Neural progenitor cell (in vitro differentiated cells): ENCODE measurements around the gene COL20A1. TPM values are rescaled to one million over a fixed set of nuclear protein-coding genes. Genes with fewer than 3 reads are reported as not detected.

Experiments used
- DNase-seq: peaks from one replicate; pipeline ENCODE4 v3.0.0-alpha.2; 2016; ENCODE audit warnings: low spot score
- H2AFZ ChIP-seq: fragments of 200-600 bp; sonication (generic); replicated peaks from 2 replicates; pipeline ENCODE4 v1.6.1; 2016; ENCODE audit warnings: antibody characterized with exemption
- H3F3A ChIP-seq: fragments of 200-600 bp; sonication (generic); 2 replicates; pipeline ENCODE4 v1.6.1; 2016; ENCODE audit warnings: antibody characterized with exemption, low read depth
- H3K27ac ChIP-seq: fragments of 200-600 bp; sonication (generic); 2 replicates; pipeline ENCODE4 v1.5.1; 2016; ENCODE audit warnings: mild to moderate bottlenecking
- H3K27me3 ChIP-seq: fragments of 200-600 bp; sonication (generic); 2 replicates; pipeline ENCODE4 v1.6.1; 2016; ENCODE audit warnings: mild to moderate bottlenecking, moderate library complexity
- H3K36me3 ChIP-seq: fragments of 200-600 bp; sonication (generic); 2 replicates; pipeline ENCODE4 v1.5.1; 2016
- H3K4me1 ChIP-seq: fragments of 200-600 bp; sonication (generic); 2 replicates; pipeline ENCODE4 v1.6.1; 2016; ENCODE audit warnings: mixed run types
- H3K4me2 ChIP-seq: fragments of 200-600 bp; sonication (generic); 2 replicates; pipeline ENCODE4 v1.6.1; 2016
- H3K4me3 ChIP-seq: fragments of 200-600 bp; sonication (generic); 2 replicates; pipeline ENCODE4 v1.5.1; 2016
- H3K79me2 ChIP-seq: fragments of 200-600 bp; sonication (generic); 2 replicates; pipeline ENCODE4 v1.6.1; 2016; ENCODE audit warnings: low read depth
- H3K9ac ChIP-seq: fragments of 200-600 bp; sonication (generic); 2 replicates; pipeline ENCODE4 v1.6.1; 2016
- H3K9me3 ChIP-seq: fragments of 200-600 bp; sonication (generic); 2 replicates; pipeline ENCODE4 v1.5.1; 2016; ENCODE audit warnings: low read depth
- H4K20me1 ChIP-seq: fragments of 200-600 bp; sonication (generic); 2 replicates; pipeline ENCODE4 v1.6.1; 2016; ENCODE audit warnings: low read depth
- H3K27ac Mint-ChIP-seq: 3 replicates; pipeline ENCODE4 v1.8.0; 2021; ENCODE audit warnings: mixed read lengths
- H3K27me3 Mint-ChIP-seq: 2 replicates; pipeline ENCODE4 v1.8.0; 2022; ENCODE audit warnings: low read depth, mild to moderate bottlenecking, inconsistent platforms, moderate library complexity, mixed read lengths; ENCODE audit not compliant: insufficient read depth
- H3K36me3 Mint-ChIP-seq: 3 replicates; pipeline ENCODE4 v1.8.0; 2021; ENCODE audit warnings: mixed read lengths
- H3K4me1 Mint-ChIP-seq: 3 replicates; pipeline ENCODE4 v1.8.0; 2021; ENCODE audit warnings: mixed read lengths
- H3K4me3 Mint-ChIP-seq: 3 replicates; pipeline ENCODE4 v1.8.0; 2021; ENCODE audit warnings: mild to moderate bottlenecking, moderate library complexity, mixed read lengths
- H3K9me3 Mint-ChIP-seq: 3 replicates; pipeline ENCODE4 v1.8.0; 2020; ENCODE audit warnings: mixed read lengths
- EZH2 ChIP-seq: fragments of 200-600 bp; sonication (generic); IDR thresholded peaks from 2 replicates; pipeline ENCODE4 v1.6.1; 2017; ENCODE audit warnings: antibody characterized with exemption, mild to moderate bottlenecking, moderate library complexity
- EZH2phosphoT487 ChIP-seq: fragments of 200-600 bp; sonication (generic); IDR thresholded peaks from 2 replicates; pipeline ENCODE4 v1.6.1; 2017; ENCODE audit warnings: antibody characterized with exemption
- total RNA-seq: library from RNA; depleted of rRNA; stranded (reverse); fragments of >200 nt; gene quantifications from 2 replicates; pipeline ENCODE4 v1.2.3, GENCODE V29; 2015; ENCODE audit warnings: low replicate concordance
- TF ChIP-seq, protein P1 (sequence below): fragments of 200-600 bp; sonication (generic); IDR thresholded peaks from 2 replicates; pipeline ENCODE4 v1.5.1; 2017; ENCODE audit warnings: antibody characterized with exemption, mild to moderate bottlenecking

Gene COL20A1
- total RNA-seq, 1 donor from 2014 or later: 0.37 TPM

DNA sequence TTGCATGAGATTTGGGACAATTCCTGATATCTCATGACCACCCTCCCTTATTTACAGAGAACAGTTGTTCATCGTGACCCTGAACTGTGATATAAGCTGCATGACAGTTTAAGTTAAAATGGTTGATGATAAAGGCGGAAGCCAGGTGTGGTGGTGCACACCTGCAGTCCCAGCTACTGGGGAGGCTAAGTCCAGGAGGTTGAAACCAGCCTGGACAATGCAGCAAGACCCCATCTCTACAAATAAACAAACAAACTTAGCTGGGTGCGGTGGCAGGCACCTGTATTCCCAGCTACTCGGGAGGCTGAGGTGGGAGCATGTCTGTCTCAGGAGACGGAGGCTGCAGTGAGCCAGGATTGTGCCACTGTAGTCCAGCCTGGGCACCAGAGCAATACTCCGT lies 24.1 kb downstream of the COL20A1 start:
- H3K36me3 Mint-ChIP-seq: no peaks in the 10 kb centered on the region
- Histone ChIP-seq H3F3A (no peaks in the 10 kb centered on the region), H3K9ac (no peak overlapping the region), H3K36me3 (no peaks in the 10 kb centered on the region), H3K27me3 (no peaks in the 10 kb centered on the region), H3K27ac (no peak overlapping the region), H3K4me1 (no peaks in the 10 kb centered on the region), H3K79me2 (no peaks in the 10 kb centered on the region), H3K9me3 (no peaks in the 10 kb centered on the region), H3K4me2 (no peak overlapping the region), H4K20me1 (no peaks in the 10 kb centered on the region), H3K4me3 (no peak overlapping the region), H2AFZ (no peak overlapping the region)
- peaks cover 6% of the 10 kb centered on the region for H3K27me3 Mint-ChIP-seq
- no peak overlapping the region for H3K27ac Mint-ChIP-seq
- no peak overlapping the region for H3K4me3 Mint-ChIP-seq
- TF ChIP-seq EZH2 (no peak), EZH2phosphoT487 (no peak)
- TF ChIP-seq, protein P1, sequence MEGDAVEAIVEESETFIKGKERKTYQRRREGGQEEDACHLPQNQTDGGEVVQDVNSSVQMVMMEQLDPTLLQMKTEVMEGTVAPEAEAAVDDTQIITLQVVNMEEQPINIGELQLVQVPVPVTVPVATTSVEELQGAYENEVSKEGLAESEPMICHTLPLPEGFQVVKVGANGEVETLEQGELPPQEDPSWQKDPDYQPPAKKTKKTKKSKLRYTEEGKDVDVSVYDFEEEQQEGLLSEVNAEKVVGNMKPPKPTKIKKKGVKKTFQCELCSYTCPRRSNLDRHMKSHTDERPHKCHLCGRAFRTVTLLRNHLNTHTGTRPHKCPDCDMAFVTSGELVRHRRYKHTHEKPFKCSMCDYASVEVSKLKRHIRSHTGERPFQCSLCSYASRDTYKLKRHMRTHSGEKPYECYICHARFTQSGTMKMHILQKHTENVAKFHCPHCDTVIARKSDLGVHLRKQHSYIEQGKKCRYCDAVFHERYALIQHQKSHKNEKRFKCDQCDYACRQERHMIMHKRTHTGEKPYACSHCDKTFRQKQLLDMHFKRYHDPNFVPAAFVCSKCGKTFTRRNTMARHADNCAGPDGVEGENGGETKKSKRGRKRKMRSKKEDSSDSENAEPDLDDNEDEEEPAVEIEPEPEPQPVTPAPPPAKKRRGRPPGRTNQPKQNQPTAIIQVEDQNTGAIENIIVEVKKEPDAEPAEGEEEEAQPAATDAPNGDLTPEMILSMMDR: no peak
- H3K4me1 Mint-ChIP-seq: peaks cover 14% of the 10 kb centered on the region
- DNase-seq: no peak
- no peaks in the 10 kb centered on the region for H3K9me3 Mint-ChIP-seq

DNA sequence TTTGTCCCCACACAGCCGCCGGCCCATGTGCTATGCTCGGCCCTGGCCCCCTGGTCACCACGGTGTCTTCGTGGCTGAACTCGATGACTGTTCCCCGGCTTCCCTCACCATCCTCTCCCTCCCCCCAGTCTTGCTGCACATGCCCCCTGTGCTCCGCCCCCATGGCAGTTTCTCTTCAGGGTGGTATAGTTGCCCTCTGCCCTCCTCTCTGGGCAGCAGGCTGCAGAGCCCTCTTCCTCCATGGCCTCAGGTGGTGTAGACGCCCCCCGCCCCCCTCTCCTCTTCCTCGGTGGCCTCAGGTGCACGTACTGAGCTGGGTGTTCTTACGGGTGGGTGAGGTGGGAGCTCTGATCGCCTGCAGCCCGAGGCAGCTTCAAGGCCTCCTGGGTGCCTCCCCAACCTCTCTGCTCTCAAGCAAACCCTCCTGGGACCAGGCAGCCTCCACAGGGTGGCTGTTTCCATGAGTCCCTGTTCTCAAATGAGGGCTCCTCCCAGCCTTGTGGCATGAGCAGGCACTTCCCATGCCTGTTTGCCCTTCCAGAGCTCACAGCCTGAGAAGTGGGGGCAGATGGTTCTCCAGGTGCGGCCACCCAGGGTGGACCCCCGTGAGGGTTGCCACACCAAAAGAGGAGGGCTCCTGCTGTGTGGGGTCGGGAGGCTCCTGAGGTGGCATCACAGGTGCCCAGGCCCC lies 24.8 kb downstream of the COL20A1 start:
- no peaks in the 10 kb centered on the region for H3K27me3 ChIP-seq
- H3K79me2 ChIP-seq: no peaks in the 10 kb centered on the region
- TF ChIP-seq EZH2phosphoT487 (no peak), EZH2 (no peak)
- TF ChIP-seq, protein P1: no peak
- Mint-ChIP-seq H3K9me3 (no peaks in the 10 kb centered on the region), H3K36me3 (no peaks in the 10 kb centered on the region), H3K27ac (no peak overlapping the region), H3K4me1 (peaks cover 14% of the 10 kb centered on the region), H3K27me3 (peaks cover 6% of the 10 kb centered on the region), H3K4me3 (no peak overlapping the region)
- no peak overlapping the region for H3K27ac ChIP-seq
- H3K9me3 ChIP-seq: no peaks in the 10 kb centered on the region
- no peak for DNase-seq
- no peaks in the 10 kb centered on the region for H3K4me1 ChIP-seq
- H4K20me1 ChIP-seq: no peaks in the 10 kb centered on the region
- no peak overlapping the region for H3K9ac ChIP-seq
- H3F3A ChIP-seq: no peaks in the 10 kb centered on the region
- no peak overlapping the region for H3K4me2 ChIP-seq
- H2AFZ ChIP-seq: no peak overlapping the region
- H3K4me3 ChIP-seq: no peak overlapping the region
- H3K36me3 ChIP-seq: no peaks in the 10 kb centered on the region

DNA sequence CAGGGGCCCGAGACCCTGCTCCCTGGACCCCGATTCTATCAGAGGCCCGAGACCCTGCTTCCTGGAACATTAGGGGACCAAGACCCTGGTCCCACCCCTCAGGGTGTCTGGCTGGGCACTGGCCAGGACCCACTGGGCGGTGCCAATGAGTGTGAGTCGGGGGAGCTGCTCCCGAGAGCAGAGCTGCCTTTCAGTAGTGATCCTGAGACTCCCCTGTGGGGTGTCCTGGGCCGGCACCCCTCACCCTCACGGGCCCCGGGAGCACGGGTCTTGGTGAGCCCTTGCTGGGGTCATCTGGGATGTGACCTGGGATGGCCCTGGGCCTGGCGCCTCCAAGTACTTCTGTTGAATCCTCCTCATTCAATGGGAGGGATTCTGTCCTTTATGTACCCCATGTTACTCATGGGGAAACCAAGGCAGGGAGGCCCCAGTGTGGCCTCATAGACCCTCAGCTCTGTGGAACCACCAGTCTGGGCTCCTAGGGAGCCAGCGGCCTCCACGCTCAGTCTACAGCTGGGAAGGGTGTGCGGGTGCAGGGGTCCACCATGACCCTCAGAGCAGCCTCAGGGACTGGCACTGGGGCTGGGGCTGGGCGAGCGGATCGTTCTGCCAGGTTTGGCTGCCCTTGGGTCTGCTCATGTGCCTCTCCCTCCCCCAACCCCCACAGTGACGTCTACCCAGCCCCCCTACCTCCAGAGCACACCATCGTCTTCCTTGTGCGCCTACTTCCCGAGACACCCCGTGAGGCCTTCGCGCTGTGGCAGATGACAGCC lies 25.6 kb downstream of the COL20A1 start:
- no peak for DNase-seq
- H3K36me3 ChIP-seq: no peaks in the 10 kb centered on the region

More for the DNA sequence above, 25.6 kb downstream of the COL20A1 start:
- no peaks in the 10 kb centered on the region for H3K9me3 ChIP-seq
- H2AFZ ChIP-seq: no peak overlapping the region
- Mint-ChIP-seq H3K27ac (no peak overlapping the region), H3K4me3 (no peak overlapping the region), H3K9me3 (no peaks in the 10 kb centered on the region), H3K36me3 (no peaks in the 10 kb centered on the region), H3K27me3 (peaks cover 6% of the 10 kb centered on the region), H3K4me1 (peaks cover 23% of the 10 kb centered on the region)
- no peaks in the 10 kb centered on the region for H3K79me2 ChIP-seq
- no peaks in the 10 kb centered on the region for H4K20me1 ChIP-seq
- peaks cover 6% of the 10 kb centered on the region for H3K27me3 ChIP-seq
- no peak overlapping the region for H3K9ac ChIP-seq
- TF ChIP-seq, protein P1: no peak
- no peak for TF ChIP-seq EZH2phosphoT487
- no peak for TF ChIP-seq EZH2
- no peaks in the 10 kb centered on the region for H3K4me1 ChIP-seq
- no peak overlapping the region for H3K27ac ChIP-seq
- H3K4me3 ChIP-seq: no peak overlapping the region
- H3K4me2 ChIP-seq: no peak overlapping the region
- H3F3A ChIP-seq: no peaks in the 10 kb centered on the region
